Islet precursor cell (in vitro differentiated cells): ENCODE measurements around the gene PDCD1LG2.

ENCODE experiments used
- DNase-seq: peaks from one replicate; pipeline ENCODE4 v3.0.0-alpha.2; 2018

PDCD1LG2 gene

GRCh38 chr9:5617749-5618148, 107.4 kb downstream of the PDCD1LG2 start:
- no peak for DNase-seq

GRCh38 chr9:5620494-5620893, 110.2 kb downstream of the PDCD1LG2 start:
- no peak for DNase-seq
